GM18499 (cell line): ENCODE measurements around the gene DAO.

Source experiments
- ATAC-seq: cut with Tn5 transposase; IDR thresholded peaks from one replicate; pipeline ENCODE4 v1.9.1; 2021; ENCODE audit warnings: moderate number of reproducible peaks; ENCODE audit not compliant: insufficient read depth, unreplicated experiment

Gene DAO

DNA sequence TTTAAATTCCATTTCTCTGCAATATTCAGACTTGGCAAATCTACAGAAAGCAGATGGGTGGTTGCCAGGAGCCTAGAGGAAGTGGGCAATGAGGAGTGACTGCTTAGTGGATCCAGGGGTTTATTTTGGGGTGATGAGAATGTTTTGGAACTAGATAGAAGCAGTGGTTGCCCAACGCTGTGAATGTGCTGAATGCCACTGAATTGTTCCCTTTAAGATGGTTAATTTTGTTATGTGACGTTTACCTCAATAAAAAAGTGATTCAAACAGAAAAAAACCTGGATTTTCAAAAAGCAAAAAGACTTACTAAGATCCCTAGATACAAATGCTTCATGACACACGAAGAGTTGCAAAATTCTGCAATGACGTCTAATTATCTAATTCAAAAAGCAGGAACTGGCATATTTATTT is 34.2 kb downstream of the DAO start:
- ATAC-seq: no peak

DNA sequence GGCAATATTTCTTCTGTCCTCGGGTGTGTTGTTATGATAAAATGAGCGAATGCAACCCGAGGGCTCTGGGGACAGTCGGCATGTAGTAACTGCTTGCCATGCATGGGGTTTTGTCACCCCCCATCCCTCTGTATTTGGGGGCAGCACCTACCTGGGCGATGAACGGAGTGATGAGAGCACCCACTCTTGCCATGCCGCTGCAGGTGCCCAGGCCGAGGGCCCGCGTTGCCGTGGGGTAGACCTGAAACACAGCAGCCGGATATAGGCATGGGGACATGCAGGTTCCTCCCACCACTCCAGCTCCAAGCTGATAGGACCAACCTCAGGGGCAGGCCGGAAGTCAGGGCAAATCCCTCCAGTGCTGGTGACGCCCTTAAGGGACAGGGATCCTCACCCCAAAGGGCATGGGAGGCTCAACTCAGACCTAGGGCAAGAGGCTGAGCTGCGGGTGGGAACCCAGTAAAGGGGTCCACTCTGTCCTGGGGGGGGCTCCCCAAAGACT is 35.8 kb downstream of the DAO start:
- ATAC-seq: no peak

DNA sequence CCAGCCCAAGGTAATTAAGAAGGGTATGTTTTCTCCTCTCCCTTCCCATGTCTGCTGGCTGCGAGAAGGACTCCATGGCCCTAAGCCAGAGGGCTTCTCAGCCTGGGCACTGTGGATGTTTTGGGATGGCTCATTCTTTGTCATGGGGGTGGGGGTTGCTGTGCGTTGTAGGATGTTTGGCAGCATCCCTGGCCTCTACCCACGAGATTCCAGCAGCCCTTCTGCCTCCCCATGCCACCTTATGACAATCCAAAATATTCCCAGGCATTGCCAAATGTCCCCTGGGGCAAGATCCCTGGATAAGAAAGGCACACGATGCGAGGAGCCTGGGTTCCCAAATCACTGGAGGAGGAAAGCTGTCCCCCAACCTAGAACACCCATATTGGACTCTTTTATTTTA is 36.4 kb downstream of the DAO start:
- ATAC-seq: no peak

- no peak for ATAC-seq
Observed at GRCh38 chr12:108918206-108918605, 38.3 kb downstream of the DAO start.

DNA sequence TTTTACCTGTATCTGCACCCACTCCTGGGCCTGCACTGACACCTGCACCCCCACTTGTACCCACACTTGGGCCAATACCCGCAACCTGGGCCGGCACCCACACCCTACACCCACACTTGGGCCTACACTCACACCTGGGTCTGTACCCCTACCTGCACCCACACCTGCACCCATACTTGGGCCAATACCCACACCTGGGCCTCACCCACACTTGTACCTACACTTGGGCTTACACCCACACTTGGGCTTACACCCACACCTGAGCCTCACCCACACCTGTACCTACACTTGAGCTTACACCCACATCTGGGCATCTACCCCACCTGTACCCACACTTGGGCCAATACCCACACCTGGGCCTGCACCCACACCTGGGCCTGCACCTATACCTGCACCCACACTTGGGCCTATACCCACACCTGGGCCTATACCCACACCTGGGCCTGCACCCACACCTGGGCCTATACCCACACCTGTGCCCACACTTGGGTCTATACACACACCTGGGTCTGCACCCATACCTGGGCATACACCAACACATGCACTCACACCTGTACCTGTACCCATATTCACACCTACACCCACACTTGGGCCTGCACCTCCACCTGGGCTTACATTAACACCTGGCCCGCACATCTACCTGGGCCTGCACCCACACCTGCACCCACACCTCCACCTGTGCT is 39.2 kb downstream of the DAO start:
- ATAC-seq: no peak

GRCh38 chr12:108921946-108922345 is 42.1 kb downstream of the DAO start:
- no peak for ATAC-seq

GRCh38 chr12:108922918-108923317 is 43.0 kb downstream of the DAO start:
- no peak for ATAC-seq

- no peak for ATAC-seq
Observed at GRCh38 chr12:108928695-108929094, 48.8 kb downstream of the DAO start.

GRCh38 chr12:108930155-108930554 is 50.3 kb downstream of the DAO start:
- no peak for ATAC-seq

- ATAC-seq: no peak
Observed at GRCh38 chr12:108930756-108931155, 50.9 kb downstream of the DAO start.

DNA sequence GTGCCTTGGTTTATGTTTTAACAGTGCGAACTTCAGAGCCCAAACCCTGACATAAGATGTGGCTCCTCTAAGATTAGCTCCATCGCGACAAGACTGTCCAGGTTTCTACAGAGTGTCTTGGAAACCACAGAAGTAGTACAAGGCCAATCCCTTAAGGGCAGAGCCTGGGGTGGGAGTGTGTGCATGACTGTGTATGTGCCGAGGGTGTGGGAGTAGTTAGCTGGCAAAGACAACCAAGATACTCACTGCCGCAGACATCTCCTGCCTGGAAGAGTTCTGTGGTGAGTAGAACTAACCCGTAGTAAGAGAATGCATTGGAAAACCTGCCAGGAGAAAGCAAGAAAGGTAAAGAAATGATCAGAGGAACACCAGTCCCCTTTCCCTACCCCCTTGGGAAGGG is 54.1 kb downstream of the DAO start:
- ATAC-seq: no peak

DNA sequence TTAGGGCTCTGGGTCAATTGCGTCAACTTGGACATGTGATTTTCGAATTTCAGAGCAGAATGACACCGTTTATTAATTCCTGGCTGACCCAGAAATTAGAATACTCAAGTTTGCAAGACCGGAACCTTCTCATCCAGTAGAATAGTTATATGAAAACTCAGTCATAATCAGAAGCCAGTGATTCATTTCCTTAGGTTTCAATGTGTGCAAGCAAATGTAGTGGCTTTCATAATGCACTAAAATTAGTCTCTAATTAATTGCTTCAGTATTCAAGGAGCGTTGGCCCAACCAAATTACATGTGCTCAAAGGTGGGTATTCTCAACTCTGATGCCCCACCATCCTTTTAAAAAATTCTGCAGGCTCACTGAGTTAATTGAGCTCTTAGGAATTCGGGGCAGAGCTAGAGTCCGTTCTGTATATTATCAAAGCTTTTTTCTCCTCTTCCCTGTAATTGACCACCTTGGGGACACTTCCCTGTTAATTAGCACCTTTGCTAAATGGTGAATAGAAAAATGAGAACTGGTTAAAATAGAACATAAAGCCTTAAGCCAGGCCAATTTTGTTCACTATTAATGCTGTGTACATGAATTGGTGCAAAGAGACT is 55.4 kb downstream of the DAO start:
- no peak for ATAC-seq

GRCh38 chr12:108938247-108938924 is 58.5 kb downstream of the DAO start:
- ATAC-seq: no peak

- peak; percentile 57 for ATAC-seq
Observed at GRCh38 chr12:108939594-108939993, 59.7 kb downstream of the DAO start.

DNA sequence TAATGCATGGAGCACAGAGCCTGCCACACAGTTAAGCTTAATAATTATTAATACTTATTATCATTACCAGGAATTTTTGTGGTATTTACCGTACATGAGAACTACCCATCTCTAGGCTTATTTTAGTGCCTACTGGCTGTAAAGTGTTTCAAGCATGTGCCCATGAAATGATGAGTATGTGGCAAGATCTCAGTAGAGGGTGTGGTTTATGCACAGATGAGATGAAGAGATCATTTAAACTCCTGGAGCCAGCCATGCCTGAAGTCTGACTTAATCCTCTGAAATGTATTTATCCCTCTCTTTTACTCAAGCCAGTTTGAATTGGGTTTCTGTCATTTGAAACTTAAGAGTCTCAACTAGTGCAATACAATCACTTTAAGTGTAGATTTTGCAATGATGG is 60.2 kb downstream of the DAO start:
- no peak for ATAC-seq

DNA sequence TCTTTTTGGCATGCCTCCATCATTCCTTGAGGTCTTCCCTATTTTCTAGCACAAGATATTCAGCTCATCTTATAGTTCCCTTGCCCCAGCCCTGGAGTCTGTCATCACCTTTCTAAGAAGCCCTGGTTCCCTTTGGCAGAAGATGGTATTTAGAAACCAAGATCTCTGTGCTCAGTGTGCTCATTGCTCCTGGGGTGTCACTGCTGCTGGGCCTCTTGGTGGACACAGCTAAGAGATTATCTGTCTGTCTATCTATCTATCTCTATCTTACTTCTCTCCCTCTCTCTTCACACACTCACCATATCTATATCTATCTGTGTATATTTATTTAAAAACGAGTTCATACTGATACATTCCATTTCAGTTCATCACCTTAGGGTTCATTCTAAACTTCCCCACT is 67.2 kb downstream of the DAO start:
- ATAC-seq: no peak

DNA sequence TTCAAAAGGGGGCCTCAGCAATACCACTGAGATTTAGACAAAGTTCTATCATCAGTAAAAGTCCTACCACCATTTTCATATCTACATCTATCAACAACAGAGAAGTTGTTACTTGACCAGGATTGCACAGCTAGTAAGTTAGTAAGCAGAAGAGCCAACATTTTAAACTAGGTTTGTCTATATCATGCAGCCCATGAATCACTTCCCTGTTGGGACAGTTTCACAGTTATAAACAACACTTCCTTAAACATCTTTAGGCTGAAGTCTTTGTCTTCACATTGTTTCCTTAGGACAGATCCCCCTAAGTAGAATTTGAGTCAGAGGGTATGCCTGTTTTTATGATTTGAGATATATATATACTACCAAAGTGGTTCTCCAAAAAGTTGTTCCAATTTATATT is 68.5 kb downstream of the DAO start:
- ATAC-seq: no peak

GRCh38 chr12:108949976-108950375 is 70.1 kb downstream of the DAO start:
- no peak for ATAC-seq
